HCT116 (cell line): ENCODE results near the gene NF2.

Source experiments
- ATF3 ChIP-seq: IDR thresholded peaks from 2 replicates; pipeline ENCODE4 v1.6.1; 2012
- CEBPB ChIP-seq: IDR thresholded peaks from 2 replicates; pipeline ENCODE4 v1.6.1; 2012; ENCODE audit warnings: low read depth
- CTCF ChIP-seq, 3 experiments: fragments of 200-600 bp in 1 of 3; sonication (generic) in 1 of 3; IDR thresholded peaks in 2 of 3; conservative IDR thresholded peaks in 1 of 3; 2 replicates each; pipeline ENCODE4 v1.5.1; 2012 to 2017; ENCODE audit warnings: low read depth in 2 of 3, low read length in 2 of 3, antibody characterized with exemption in 1 of 3, borderline replicate concordance in 1 of 3, control low read depth in 1 of 3, mild to moderate bottlenecking in 1 of 3, mixed read lengths in 1 of 3, mixed run types in 1 of 3, moderate library complexity in 1 of 3; ENCODE audit not compliant: insufficient read depth in 1 of 3
- EZH2phosphoT487 ChIP-seq: fragments of 200-600 bp; IDR thresholded peaks from 2 replicates; pipeline ENCODE4 v1.6.1; 2018; ENCODE audit warnings: antibody characterized with exemption, borderline replicate concordance
- JUND ChIP-seq: IDR thresholded peaks from 2 replicates; pipeline ENCODE4 v1.6.1; 2012
- POLR2A ChIP-seq: IDR thresholded peaks from 2 replicates; pipeline ENCODE4 v1.7.0; 2011; ENCODE audit warnings: borderline replicate concordance; ENCODE audit not compliant: insufficient read depth, insufficient read length; ENCODE audit errors: extremely low read depth

DNA sequence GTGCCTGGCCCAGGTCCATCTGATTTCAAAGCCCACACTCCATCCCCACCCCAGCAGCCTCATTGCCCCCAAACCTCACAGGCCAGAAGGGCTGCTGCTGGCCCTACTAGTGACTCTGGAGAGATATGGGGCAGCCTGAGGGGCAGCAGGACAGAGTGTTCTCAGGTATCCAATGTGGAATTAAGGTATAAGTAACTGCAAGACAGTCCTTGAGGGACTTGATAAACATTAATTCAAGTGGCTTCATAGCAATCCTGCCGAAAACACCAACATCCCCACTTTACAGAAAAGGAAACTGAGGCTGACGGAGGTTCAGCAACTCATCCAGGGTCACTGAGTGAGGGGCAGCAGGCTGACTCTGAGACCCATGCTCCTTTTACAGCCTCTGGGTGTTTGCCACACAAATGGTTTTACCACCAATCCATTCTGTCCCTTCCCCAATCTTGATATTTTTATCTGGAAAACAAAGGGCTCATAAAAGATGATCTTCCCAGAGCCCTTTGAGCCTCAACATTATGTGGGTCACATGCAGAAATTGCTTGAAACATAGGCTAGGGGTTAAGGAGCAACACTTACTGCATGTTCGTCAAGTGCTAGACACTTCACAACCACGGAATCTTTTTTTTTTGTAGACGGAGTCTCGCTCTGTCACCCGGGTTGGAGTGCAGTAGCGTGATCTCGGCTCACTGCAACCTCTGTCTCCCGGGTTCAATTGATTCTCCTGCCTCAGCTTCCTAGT, 24.8 kb upstream of the NF2 start:
- no peak for TF ChIP-seq CTCF (IDR thresholded peaks at IDR 0.05 in 2 of 3, conservative IDR thresholded peaks at IDR 0.05 in 1 of 3; ENCODE audit: borderline replicate concordance in 1 of 3, insufficient read depth in 1 of 3, low read depth in 2 of 3, low read length in 2 of 3)
- no peak for TF ChIP-seq ATF3
- TF ChIP-seq EZH2phosphoT487: no peak
- TF ChIP-seq POLR2A: no peak
- TF ChIP-seq CEBPB: no peak
- TF ChIP-seq JUND: no peak
